HPDE6-E6E7 (cell line): Measurements from ENCODE around the gene HOXC13.

ENCODE experiments used
- DNase-seq: peaks from one replicate; pipeline ENCODE4 v3.0.0; 2011; ENCODE audit warnings: missing footprints; ENCODE audit errors: extremely low spot score

The HOXC13 gene

DNA sequence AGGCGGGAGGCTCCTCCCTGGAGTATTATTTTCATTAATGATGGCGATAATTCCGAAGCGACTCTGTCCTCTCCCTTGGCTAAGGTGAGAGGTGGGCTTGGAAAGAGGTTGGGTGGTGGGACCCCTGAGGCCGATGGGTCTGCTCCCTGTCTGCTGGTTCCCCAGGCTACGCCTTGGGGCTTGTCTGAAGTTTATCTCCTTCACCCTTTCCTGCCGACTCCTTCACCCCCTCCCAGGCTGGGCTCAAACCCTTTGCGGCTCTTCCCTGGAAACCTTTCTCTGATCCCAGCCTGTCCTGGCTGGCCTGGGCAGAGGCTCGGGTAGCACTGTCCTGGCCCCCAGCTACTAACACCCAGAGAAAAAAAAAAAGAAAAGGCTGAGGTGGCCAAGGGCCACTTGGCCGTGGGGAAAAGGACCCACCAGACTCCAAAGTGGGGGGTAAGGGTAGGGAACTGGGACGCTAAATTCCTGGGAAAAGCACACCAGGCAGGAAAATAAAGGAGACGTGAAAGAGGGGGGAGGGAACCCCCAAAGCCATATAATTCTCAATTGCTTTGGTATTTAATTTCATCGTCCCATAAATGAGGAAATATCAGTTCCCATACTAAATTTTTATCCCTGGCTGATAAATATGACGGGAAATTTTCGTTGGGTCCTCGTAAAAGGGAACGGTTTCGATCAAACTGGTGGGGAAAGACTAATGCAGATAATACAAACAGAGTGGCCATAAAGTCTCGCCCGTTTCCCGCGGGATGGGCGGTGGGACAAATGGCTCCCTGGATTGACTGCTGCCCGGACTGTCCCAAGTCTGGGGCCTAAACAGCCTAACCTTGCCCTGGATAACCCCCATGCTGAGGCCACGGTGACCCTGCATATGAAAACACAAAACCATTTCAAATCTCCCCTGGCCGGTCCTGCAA is 44.3 kb downstream of the HOXC13 start:
- no peak for DNase-seq

- DNase-seq, result no peak
These were observed 44.9 kb downstream of the HOXC13 start for GRCh38 chr12:53983568-53983949.

DNA sequence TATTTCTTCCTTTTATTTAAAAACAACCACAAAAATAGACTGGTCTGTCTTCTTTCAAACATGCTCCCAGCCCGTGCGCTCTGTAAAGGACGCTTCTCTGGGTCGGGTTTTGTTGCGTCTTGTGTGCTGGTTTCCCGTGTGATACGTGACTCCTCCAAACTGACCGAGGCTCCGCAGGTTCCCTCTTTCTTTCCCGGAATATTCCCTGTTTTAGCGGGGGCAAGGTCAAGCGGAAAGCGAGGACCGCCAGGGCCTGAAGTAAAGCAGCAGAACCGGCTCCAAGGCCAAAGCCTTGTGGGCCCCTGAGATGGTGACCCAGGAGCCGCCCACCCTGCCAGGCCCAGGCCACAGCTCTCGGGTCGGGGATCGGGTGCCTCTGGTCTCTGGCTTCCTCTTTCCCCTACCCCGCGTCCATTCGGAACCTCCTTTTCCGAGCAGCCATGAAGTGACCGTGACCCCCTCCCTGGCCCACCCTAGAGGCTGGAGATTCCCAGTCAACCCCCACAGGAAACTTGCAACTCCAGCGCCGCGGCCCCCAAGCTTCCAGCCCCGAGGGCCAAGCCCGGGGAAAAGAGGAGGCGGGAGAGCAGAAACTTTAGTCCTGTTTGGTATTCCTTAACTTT is 45.4 kb downstream of the HOXC13 start:
- DNase-seq, result no peak

DNA sequence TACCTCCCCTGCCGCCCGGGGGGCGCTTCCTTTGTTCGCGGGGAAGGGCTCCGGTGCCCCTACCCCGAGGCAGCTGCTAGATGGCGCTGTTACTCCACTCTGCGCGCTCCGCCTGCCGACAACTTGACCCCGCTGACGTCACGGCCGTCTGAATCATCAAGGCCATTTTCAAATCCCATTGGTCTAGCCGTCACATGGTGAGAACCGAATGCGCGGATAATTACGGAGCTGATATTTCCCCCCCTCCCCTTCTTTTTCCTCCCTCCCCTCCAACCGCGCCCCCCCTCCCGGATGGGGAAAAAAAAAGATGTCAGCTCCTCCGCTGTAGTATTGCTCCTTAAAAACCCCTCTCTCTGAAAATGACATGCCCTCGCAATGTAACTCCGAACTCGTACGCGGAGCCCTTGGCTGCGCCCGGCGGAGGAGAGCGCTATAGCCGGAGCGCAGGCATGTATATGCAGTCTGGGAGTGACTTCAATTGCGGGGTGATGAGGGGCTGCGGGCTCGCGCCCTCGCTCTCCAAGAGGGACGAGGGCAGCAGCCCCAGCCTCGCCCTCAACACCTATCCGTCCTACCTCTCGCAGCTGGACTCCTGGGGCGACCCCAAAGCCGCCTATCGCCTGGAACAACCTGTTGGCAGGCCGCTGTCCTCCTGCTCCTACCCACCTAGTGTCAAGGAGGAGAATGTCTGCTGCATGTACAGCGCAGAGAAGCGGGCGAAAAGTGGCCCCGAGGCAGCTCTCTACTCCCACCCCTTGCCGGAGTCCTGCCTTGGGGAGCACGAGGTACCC is 46.5 kb downstream of the HOXC13 start, which contains the start of gene HOXC10:
Gene HOXC10 (plus strand): TSS at position 246 of the 791 bp plus-strand sequence. CDS start 114 bp downstream, at position 360.
- DNase-seq, result no peak

DNA sequence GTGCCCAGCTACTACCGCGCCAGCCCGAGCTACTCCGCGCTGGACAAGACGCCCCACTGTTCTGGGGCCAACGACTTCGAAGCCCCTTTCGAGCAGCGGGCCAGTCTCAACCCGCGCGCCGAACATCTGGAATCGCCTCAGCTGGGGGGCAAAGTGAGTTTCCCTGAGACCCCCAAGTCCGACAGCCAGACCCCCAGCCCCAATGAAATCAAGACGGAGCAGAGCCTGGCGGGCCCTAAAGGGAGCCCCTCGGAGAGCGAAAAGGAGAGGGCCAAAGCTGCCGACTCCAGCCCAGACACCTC is 47.0 kb downstream of the HOXC13 start:
- DNase-seq, result no peak

- DNase-seq, result no peak
These were observed 47.5 kb downstream of the HOXC13 start for GRCh38 chr12:53985994-53986685.

GRCh38 chr12:53986686-53987483 is 48.3 kb downstream of the HOXC13 start:
- no peak for DNase-seq

DNA sequence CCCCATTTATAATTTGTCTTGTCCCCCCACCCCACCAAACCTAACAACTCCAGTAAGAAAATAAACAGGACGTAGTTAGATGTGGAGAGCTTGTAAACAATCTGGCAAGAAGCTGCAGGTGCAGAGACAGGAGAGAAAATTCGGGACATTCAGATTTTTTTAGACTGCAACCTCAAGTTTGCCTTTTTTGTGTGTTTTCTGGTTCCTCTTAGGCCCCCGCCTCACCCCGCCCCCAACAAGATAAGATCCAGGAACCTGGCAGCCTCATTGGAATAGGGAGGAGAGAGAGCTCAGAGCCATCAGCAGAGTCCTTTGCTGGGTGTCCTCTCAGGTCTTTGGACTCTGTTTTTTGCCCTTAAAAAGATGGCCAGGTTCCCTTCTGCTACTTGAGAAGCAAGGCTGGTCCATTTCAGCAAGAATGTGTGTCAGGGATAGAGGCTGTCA is 49.2 kb downstream of the HOXC13 start:
- no peak for DNase-seq

DNA sequence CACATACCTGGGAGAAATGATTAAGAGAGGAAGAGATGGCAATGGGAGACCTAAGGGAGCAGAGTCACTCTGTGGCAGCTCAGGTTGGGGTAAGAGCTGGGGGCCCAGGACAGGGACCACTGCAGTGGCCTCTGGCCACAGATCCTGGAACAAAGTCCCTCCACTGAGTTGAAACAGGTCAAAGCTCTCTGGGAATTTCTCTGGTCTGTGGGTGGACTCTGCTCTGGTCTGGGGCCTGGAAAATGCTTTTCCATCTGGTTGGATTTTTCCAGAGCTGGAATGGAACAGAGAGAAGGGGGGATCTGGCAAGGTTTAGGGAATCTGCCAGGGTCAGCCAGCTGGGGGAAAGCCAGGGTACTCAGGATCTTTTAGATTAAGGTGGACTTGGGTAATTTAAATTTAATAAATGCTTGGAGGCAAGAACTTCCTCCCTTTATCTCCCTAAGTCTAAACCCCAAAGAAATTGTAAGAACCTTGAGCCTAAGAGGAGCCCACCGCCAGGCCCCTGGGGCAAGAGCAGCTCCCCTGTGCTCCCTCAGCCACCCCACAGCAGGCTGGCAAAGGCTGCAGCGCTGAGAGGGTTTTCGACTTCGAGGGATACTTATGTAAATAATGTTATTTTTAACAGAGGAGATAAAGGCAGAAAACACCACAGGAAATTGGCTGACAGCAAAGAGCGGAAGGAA is 50.1 kb downstream of the HOXC13 start:
- no peak for DNase-seq

- DNase-seq, result no peak
These were observed 50.8 kb downstream of the HOXC13 start for GRCh38 chr12:53989227-53990113.

GRCh38 chr12:53990311-53991076 is 51.9 kb downstream of the HOXC13 start:
- DNase-seq, result no peak

GRCh38 chr12:53991077-53991460 is 52.4 kb downstream of the HOXC13 start:
- no peak for DNase-seq

DNA sequence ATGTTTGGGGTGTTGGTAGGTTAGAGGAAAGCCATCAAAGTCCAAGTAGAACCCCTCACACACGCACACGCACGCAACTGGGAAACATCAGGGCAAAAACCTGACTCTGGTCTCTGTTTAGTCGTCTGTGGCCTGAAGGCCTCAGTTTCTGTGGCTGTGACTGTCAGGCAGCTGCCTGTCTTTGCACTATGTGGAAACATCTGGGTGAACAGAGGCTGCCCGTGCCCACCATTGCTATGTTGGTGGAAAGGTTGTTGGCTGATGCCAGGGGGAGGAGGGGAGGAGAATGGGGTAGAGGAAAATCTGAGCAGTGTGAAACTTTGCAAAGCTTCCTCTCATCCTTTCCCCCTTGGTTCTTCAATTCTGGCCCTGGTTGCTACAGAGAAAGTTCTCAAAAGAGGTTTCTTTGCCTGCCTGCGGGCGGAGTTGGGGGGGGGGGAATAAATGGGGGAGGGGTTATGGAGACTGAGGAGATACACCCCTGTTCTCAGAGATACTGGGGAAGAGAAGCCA is 53.8 kb downstream of the HOXC13 start:
- DNase-seq, result no peak

DNA sequence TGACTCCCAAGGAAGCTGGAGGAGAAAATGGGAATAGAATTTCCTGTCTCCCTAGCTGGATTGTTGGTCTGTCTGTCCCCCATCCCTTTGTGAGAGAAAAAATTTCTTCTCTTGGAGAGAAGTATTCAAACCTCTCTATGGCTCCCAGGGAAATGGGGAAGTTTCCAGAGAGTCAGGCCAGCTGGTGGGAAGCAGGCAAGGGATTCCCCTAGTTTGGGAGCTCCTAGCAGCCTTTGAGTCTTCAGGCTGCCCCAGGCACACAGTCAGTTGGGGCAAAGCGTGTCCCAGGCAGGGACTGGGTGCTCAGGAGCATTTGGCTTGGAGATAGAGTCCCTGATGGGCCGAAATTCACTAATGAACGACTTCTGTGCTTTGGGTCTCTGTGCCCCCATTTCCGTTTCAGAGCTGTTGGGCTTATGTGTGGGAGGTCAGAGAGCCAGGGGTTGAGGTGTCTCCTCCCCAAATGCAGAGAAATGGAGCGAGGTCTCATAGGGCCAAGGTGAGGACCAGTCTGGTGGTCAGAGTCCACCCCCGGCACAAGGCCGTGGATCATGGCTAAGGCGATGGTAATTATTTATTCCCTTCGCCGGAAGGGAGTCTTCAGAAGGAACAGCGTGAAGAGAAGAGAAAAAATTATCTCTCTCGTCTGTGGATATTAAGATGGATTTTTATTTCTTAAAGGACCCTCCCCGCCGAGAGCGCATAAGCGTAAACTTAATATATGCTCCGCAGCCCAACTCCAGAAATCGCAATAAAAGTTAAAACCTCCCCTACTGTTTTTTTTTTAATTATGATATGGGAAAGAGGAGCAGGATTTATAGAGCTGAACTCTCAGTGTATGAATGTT is 54.8 kb downstream of the HOXC13 start:
- DNase-seq, result no peak

- DNase-seq, result no peak
These were observed 55.3 kb downstream of the HOXC13 start for GRCh38 chr12:53994009-53994263.

DNA sequence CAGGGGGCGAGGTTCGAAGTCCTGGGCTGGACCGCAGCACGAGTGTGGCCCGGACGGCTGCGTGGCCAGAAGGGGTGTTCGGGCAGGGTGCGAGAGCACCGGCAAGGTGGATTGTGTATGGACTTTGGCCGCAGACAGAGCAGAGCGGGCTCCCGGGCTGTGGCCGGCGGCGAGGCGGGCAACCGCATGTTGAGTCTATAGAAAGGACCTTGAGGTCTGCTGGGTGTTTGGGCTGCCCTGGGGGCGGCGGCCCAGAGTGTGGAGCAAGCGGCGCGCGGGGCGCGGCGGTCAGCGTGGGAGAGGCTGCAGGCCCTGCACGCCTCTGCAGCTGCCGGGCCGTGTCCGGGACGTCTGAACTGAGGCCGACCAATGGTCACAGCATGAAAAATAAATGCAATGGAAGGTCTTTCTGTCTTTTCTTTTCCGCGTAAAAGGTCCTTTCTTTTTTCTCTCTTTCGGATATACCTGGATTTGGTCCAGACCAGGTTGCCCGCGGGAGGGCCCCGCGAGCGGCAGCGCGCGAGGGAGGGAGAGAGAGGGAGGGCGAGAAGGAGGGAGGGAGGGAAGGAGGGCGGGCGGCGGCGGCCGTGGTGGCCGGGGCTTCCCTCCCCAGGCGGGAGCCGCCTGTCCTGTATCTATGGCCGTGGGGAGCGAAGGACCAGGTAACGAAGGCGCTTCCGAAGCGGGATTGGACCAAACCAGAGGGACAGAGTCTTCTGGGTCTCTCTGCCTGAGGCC is 55.8 kb downstream of the HOXC13 start:
- DNase-seq, result no peak

GRCh38 chr12:53995002-53995377 is 56.4 kb downstream of the HOXC13 start:
- DNase-seq, result no peak
